Neural cell (in vitro differentiated cells): ENCODE results near the gene JCHAIN. TPM values are rescaled to one million over a fixed set of nuclear protein-coding genes. Genes with fewer than 3 reads are reported as not detected.

Source experiments
- H2AFZ ChIP-seq: fragments of 200-600, 300-800 bp; sonication (generic), shearing (Covaris generic); 2 replicates; pipeline ENCODE4 v1.6.0; 2014; ENCODE audit warnings: low read depth, mild to moderate bottlenecking, antibody characterized with exemption, low read length, moderate library complexity
- H3F3A ChIP-seq: fragments of 200-600 bp; shearing (Covaris generic); 2 replicates; pipeline ENCODE4 v1.6.1; 2016; ENCODE audit warnings: mild to moderate bottlenecking, moderate library complexity, mixed read lengths, antibody characterized with exemption, low read length; ENCODE audit not compliant: insufficient read depth, poor library complexity, severe bottlenecking
- H3K27ac ChIP-seq: fragments of 200-600, 300-800 bp; sonication (generic), shearing (Covaris generic); 2 replicates; pipeline ENCODE4 v1.5.1; 2014; ENCODE audit warnings: mild to moderate bottlenecking, low read length, moderate library complexity
- H3K27me3 ChIP-seq: fragments of 300-800, 200-600 bp; sonication (generic), shearing (Covaris generic); 2 replicates; pipeline ENCODE4 v1.6.0; 2014; ENCODE audit warnings: mild to moderate bottlenecking, low read depth, low read length, moderate library complexity; ENCODE audit not compliant: insufficient read depth
- H3K36me3 ChIP-seq: fragments of 300-800, 200-600 bp; sonication (generic), shearing (Covaris generic); 2 replicates; pipeline ENCODE4 v1.5.1; 2014; ENCODE audit warnings: mild to moderate bottlenecking, antibody characterized with exemption, low read length, moderate library complexity; ENCODE audit not compliant: insufficient read depth
- H3K4me2 ChIP-seq: fragments of 300-800, 200-600 bp; sonication (generic), shearing (Covaris generic); 2 replicates; pipeline ENCODE4 v1.6.0; 2014; ENCODE audit warnings: mild to moderate bottlenecking, low read length
- H3K4me3 ChIP-seq: fragments of 300-800, 200-600 bp; sonication (generic), shearing (Covaris generic); 2 replicates; pipeline ENCODE4 v1.5.1; 2014; ENCODE audit warnings: mild to moderate bottlenecking, low read length, moderate library complexity
- H3K79me2 ChIP-seq: fragments of 200-600 bp; shearing (Covaris generic); replicated peaks from 2 replicates; pipeline ENCODE4 v1.6.0; 2014; ENCODE audit warnings: mild to moderate bottlenecking, low read length, moderate library complexity; ENCODE audit not compliant: insufficient read depth
- H3K9ac ChIP-seq: fragments of 300-800, 200-600 bp; sonication (generic), shearing (Covaris generic); 2 replicates; pipeline ENCODE4 v1.6.1; 2016; ENCODE audit warnings: mild to moderate bottlenecking, low read length, mixed read lengths
- H3K9me2 ChIP-seq: fragments of 200-600 bp; shearing (Covaris generic); 2 replicates; pipeline ENCODE4 v1.6.1; 2016; ENCODE audit warnings: mild to moderate bottlenecking, low read length, mixed read lengths; ENCODE audit not compliant: insufficient read depth
- H3K9me3 ChIP-seq: fragments of 200-600, 300-800 bp; sonication (generic), shearing (Covaris generic); 2 replicates; pipeline ENCODE4 v1.6.1; 2016; ENCODE audit warnings: mild to moderate bottlenecking, mixed run types, low read length, moderate library complexity, mixed read lengths
- H4K20me1 ChIP-seq: fragments of 200-600 bp; shearing (Covaris generic); 2 replicates; pipeline ENCODE4 v1.6.1; 2016; ENCODE audit warnings: mild to moderate bottlenecking, mixed run types; ENCODE audit not compliant: insufficient read depth
- EP300 ChIP-seq: fragments of 450-650 bp; conservative IDR thresholded peaks from 2 replicates; pipeline ENCODE4 v1.6.1; 2014; ENCODE audit warnings: antibody characterized with exemption, mild to moderate bottlenecking, moderate library complexity; ENCODE audit not compliant: poor library complexity, severe bottlenecking
- EZH2 ChIP-seq: fragments of 200-600, 300-800 bp; shearing (Covaris generic), sonication (generic); IDR thresholded peaks from 2 replicates; pipeline ENCODE4 v1.6.1; 2014; ENCODE audit warnings: antibody characterized with exemption, low read length, borderline replicate concordance, mild to moderate bottlenecking; ENCODE audit not compliant: insufficient read depth, poor library complexity, severe bottlenecking
- MXI1 ChIP-seq: fragments of 450-650 bp; conservative IDR thresholded peaks from 2 replicates; pipeline ENCODE4 v1.6.1; 2014; ENCODE audit warnings: antibody characterized with exemption, mild to moderate bottlenecking; ENCODE audit not compliant: poor library complexity, severe bottlenecking
- POLR2AphosphoS5 ChIP-seq: IDR thresholded peaks from 2 replicates; pipeline ENCODE4 v1.6.1; 2012
- RAD21 ChIP-seq: fragments of 450-650 bp; conservative IDR thresholded peaks from 2 replicates; pipeline ENCODE4 v1.6.1; 2014; ENCODE audit warnings: antibody characterized with exemption, mild to moderate bottlenecking, moderate library complexity
- SMC3 ChIP-seq: fragments of 450-650 bp; conservative IDR thresholded peaks from 2 replicates; pipeline ENCODE4 v1.6.1; 2014; ENCODE audit warnings: antibody characterized with exemption, mild to moderate bottlenecking, moderate library complexity; ENCODE audit not compliant: poor library complexity
- TAF1 ChIP-seq: IDR thresholded peaks from 2 replicates; pipeline ENCODE4 v1.6.1; 2012; ENCODE audit warnings: low read depth
- polyA plus RNA-seq: library from polyadenylated mRNA; depleted of rRNA; stranded (reverse); fragments of >200 nt; gene quantifications from 2 replicates; pipeline ENCODE4 v1.2.3, GENCODE V29; 2014
- TF ChIP-seq, protein P1 (sequence below): IDR thresholded peaks from 2 replicates; pipeline ENCODE4 v1.6.1; 2012; ENCODE audit warnings: borderline replicate concordance
- TF ChIP-seq, protein P2 (sequence below): fragments of 450-650 bp; IDR thresholded peaks from 2 replicates; pipeline ENCODE4 v1.5.1; 2014; ENCODE audit warnings: antibody characterized with exemption, mild to moderate bottlenecking, moderate library complexity; ENCODE audit not compliant: poor library complexity, severe bottlenecking

Gene JCHAIN
- polyA plus RNA-seq, 1 donor from 2014 or later = not detected

DNA sequence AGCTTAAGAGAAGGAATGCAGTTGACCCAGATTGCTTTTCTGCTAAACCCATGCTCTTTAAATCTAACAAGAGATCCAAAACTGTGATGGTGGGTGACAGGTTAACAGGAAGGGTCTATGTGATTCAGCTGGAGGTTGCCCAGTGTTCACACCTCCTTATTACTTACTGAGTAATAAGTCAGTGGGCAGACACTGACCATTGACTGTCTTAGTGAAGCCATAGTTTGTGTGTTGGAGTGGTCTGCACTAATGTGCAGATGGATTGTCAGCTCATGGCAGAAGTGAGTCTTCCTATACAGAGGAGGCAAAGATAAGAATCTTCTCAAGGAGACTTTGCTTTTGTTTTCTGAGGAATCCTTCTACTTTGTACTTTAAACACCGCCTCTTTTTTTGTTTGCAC is 40.2 kb upstream of the JCHAIN start:
- peaks cover 29% of the 10 kb centered on the region for H3K79me2 ChIP-seq
- TF ChIP-seq, protein P1, sequence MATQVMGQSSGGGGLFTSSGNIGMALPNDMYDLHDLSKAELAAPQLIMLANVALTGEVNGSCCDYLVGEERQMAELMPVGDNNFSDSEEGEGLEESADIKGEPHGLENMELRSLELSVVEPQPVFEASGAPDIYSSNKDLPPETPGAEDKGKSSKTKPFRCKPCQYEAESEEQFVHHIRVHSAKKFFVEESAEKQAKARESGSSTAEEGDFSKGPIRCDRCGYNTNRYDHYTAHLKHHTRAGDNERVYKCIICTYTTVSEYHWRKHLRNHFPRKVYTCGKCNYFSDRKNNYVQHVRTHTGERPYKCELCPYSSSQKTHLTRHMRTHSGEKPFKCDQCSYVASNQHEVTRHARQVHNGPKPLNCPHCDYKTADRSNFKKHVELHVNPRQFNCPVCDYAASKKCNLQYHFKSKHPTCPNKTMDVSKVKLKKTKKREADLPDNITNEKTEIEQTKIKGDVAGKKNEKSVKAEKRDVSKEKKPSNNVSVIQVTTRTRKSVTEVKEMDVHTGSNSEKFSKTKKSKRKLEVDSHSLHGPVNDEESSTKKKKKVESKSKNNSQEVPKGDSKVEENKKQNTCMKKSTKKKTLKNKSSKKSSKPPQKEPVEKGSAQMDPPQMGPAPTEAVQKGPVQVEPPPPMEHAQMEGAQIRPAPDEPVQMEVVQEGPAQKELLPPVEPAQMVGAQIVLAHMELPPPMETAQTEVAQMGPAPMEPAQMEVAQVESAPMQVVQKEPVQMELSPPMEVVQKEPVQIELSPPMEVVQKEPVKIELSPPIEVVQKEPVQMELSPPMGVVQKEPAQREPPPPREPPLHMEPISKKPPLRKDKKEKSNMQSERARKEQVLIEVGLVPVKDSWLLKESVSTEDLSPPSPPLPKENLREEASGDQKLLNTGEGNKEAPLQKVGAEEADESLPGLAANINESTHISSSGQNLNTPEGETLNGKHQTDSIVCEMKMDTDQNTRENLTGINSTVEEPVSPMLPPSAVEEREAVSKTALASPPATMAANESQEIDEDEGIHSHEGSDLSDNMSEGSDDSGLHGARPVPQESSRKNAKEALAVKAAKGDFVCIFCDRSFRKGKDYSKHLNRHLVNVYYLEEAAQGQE = no peak
- TF ChIP-seq SMC3 = no peak
- no peak for TF ChIP-seq EZH2
- TF ChIP-seq, protein P2, sequence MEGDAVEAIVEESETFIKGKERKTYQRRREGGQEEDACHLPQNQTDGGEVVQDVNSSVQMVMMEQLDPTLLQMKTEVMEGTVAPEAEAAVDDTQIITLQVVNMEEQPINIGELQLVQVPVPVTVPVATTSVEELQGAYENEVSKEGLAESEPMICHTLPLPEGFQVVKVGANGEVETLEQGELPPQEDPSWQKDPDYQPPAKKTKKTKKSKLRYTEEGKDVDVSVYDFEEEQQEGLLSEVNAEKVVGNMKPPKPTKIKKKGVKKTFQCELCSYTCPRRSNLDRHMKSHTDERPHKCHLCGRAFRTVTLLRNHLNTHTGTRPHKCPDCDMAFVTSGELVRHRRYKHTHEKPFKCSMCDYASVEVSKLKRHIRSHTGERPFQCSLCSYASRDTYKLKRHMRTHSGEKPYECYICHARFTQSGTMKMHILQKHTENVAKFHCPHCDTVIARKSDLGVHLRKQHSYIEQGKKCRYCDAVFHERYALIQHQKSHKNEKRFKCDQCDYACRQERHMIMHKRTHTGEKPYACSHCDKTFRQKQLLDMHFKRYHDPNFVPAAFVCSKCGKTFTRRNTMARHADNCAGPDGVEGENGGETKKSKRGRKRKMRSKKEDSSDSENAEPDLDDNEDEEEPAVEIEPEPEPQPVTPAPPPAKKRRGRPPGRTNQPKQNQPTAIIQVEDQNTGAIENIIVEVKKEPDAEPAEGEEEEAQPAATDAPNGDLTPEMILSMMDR = no peak
- TF ChIP-seq MXI1 = no peak
- TF ChIP-seq EP300 = no peak
- TF ChIP-seq RAD21 = no peak
- TF ChIP-seq TAF1 = no peak
- no peak for TF ChIP-seq POLR2AphosphoS5

DNA sequence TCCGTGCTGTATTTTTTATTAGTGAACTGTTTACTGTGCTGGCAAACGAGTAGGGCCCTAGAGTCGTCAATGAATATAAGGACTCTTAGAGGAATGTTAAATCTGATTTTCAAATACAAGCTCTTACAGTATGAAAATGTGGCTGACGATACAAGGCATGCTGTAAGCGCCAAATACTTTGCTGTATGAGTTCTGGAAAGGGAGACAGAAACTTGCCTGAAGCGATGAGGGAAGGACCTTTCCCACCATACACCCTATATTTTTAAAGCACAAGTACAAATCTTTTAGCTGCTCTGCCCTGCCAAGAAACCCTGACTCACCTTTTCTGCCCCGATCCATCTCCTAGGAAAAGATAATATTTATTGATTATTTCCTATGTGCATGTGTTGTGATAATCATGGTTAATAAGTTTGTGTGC is 39.7 kb upstream of the JCHAIN start:
- Histone ChIP-seq H3K9me2 (no peaks in the 10 kb centered on the region), H4K20me1 (no peaks in the 10 kb centered on the region), H3K79me2 (peaks cover 29% of the 10 kb centered on the region), H3K4me2 (peak overlapping the region; percentile 90), H3K36me3 (no peaks in the 10 kb centered on the region), H3K27ac (peak overlapping the region; percentile 97), H2AFZ (peak overlapping the region; percentile 83), H3K9me3 (no peaks in the 10 kb centered on the region), H3K9ac (peak overlapping the region; percentile 95), H3K4me3 (peak overlapping the region; percentile 96), H3K27me3 (no peaks in the 10 kb centered on the region), H3F3A (no peaks in the 10 kb centered on the region)
- TF ChIP-seq EP300 (no peak), EZH2 (no peak), POLR2AphosphoS5 (no peak), TAF1 (no peak), SMC3 (no peak), MXI1 (no peak), RAD21 (no peak)
- TF ChIP-seq, protein P1 = no peak
- TF ChIP-seq, protein P2 = no peak

More for the DNA sequence above, 40.2 kb upstream of the JCHAIN start:
- Histone ChIP-seq H4K20me1 (no peaks in the 10 kb centered on the region), H3K27ac (peak overlapping the region; percentile 97), H3K9ac (peak overlapping the region; percentile 95), H3K4me2 (peak overlapping the region; percentile 90), H3K36me3 (no peaks in the 10 kb centered on the region), H2AFZ (no peak overlapping the region), H3K9me2 (no peaks in the 10 kb centered on the region), H3F3A (no peaks in the 10 kb centered on the region), H3K4me3 (peak overlapping the region; percentile 96), H3K27me3 (no peaks in the 10 kb centered on the region), H3K9me3 (no peaks in the 10 kb centered on the region)
